Measurements from ENCODE around the gene NLE1.

DNA sequence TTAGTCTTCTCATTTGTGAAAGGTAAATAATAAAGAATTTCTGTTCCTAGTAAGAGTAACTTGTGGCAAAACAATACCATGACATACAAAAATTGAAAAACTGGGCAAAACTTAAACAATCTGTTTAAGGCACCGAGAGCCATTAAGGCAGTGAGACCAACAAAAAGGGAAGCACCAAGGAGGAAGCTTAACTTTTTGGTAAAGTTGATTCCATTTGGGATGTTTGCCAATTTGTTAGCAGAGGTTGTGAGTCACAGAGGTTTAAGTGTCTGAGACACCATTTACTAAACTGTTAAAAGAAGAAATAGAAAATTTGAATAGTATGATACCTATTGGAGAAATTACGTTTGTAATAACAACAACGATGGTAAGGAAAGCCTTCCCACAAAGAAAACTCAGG is 47.2 kb upstream of the NLE1 start:
- no peak for TF ChIP-seq POLR2A (IDR thresholded peaks at IDR 0.05; ENCODE audit: low read length)
- TF ChIP-seq GATA1 (IDR thresholded peaks at IDR 0.05; ENCODE audit: low read depth, low read length) = no peak
